NCI-H526 treated with DMSO at 0.1 percent for 48 hours (cell line): ENCODE results near the gene AVEN.

Source experiments
- DNase-seq: peaks from one replicate; lab custom pipeline; 2025; lab: John Stamatoyannopoulos, UW

AVEN gene

GRCh38 chr15:33985287-33985686 is 53.7 kb downstream of the AVEN start:
- no peak for DNase-seq

- DNase-seq, result no peak
These were observed 56.5 kb downstream of the AVEN start for GRCh38 chr15:33982516-33982915.

GRCh38 chr15:33980159-33980558 is 58.8 kb downstream of the AVEN start:
- no peak for DNase-seq

- DNase-seq, result peak; percentile 2
These were observed 63.9 kb downstream of the AVEN start for GRCh38 chr15:33975022-33975565.

GRCh38 chr15:33971811-33972210 is 67.2 kb downstream of the AVEN start:
- no peak for DNase-seq

GRCh38 chr15:33968821-33969220 is 70.2 kb downstream of the AVEN start:
- DNase-seq, result no peak

- peak; percentile 4 for DNase-seq
These were observed 70.8 kb downstream of the AVEN start, which contains the start of gene CHRM5 for GRCh38 chr15:33968224-33968623. TSS of gene CHRM5 (plus strand) at chr15:33968497. CDS start at chr15:34062718, 94,221 bp downstream.

GRCh38 chr15:33964665-33965040 is 74.4 kb downstream of the AVEN start:
- DNase-seq, result no peak

GRCh38 chr15:33963831-33964664 is 75.0 kb downstream of the AVEN start:
- DNase-seq, result peak; percentile 5

GRCh38 chr15:33960549-33960935 is 78.5 kb downstream of the AVEN start:
- DNase-seq, result no peak

- no peak for DNase-seq
These were observed 79.0 kb downstream of the AVEN start for GRCh38 chr15:33959844-33960548.

- no peak for DNase-seq
These were observed 82.6 kb downstream of the AVEN start for GRCh38 chr15:33956397-33956796.

- DNase-seq, result peak; percentile 42
These were observed 83.1 kb downstream of the AVEN start for GRCh38 chr15:33955945-33956344.

GRCh38 chr15:33946152-33946551 is 92.9 kb downstream of the AVEN start:
- no peak for DNase-seq

GRCh38 chr15:33941279-33942063 is 97.5 kb downstream of the AVEN start:
- no peak for DNase-seq

GRCh38 chr15:33934921-33935320 is 104.1 kb downstream of the AVEN start:
- DNase-seq, result no peak

GRCh38 chr15:33934396-33934795 is 104.6 kb downstream of the AVEN start:
- DNase-seq, result no peak

GRCh38 chr15:33932734-33933133 is 106.3 kb downstream of the AVEN start:
- DNase-seq, result no peak

GRCh38 chr15:33926260-33926659 is 112.7 kb downstream of the AVEN start:
- DNase-seq, result no peak

GRCh38 chr15:33923446-33923845 is 115.6 kb downstream of the AVEN start:
- no peak for DNase-seq

- no peak for DNase-seq
These were observed 123.2 kb downstream of the AVEN start for GRCh38 chr15:33915571-33916407.
